CD4-positive, alpha-beta T cell treated with Interleukin-15 for 1 hour (primary cell): ENCODE data around the gene DGAT2.
"Not testable (repeated sequence)": the region's sequence is repeated elsewhere in the genome, so short reads cannot be mapped to it uniquely, and the experiment has no call there.

Experiments used
- DNase-seq: peaks from one replicate; pipeline ENCODE4 v3.0.0-alpha.2; 2020

The DGAT2 gene

GRCh38 chr11:75768112-75768908 lies at the start of gene DGAT2:
Gene DGAT2, plus strand, starts transcription at chr11:75768778. Its CDS starts 214 bp downstream, at chr11:75768992.
- peak; percentile 74 for DNase-seq

- no peak for DNase-seq
Measured at GRCh38 chr11:75719340-75720239, 49.0 kb upstream of the DGAT2 start.

- no peak for DNase-seq
Measured at GRCh38 chr11:75720639-75721038, 47.9 kb upstream of the DGAT2 start.

DNA sequence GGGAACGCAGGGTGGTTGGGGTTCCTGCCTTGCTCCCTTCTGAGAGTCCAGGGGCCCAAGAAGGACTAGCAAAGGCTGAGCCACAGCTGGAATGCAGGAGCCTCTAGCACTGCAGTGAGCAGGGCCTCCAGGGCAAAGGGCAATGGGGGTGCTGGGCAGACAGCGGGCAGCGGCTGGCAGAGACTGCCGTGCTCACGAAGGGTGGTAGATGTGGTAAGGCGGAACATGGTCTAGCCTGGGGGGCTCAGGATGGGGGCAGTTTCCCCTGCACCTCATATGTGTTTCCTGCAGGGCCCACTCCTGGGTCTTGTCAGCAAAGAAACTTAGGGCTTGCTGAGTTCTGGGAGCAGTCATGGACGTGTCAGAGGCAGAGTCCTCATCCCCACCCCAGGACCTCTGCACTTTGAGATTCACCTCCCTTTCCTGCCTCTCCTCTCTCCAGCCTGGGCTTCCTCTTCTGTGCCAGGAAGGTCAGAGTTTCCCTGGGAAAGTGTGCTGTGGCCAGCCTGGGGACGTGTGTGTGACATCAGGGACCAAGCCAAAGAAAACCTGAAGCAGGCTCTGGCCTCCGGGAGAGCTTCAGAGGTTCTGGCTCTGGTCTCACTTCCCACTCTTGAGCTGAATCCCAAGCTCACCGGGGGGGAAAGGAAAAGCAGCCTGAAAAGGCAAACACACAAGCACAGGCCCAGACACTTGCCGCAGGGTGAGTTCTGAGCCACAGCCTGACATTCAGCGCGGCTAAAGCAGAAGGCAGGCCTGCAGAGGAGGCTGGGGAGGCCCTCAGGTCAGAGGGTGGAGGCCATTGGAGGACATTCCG lies 46.5 kb upstream of the DGAT2 start:
- no peak for DNase-seq

DNA sequence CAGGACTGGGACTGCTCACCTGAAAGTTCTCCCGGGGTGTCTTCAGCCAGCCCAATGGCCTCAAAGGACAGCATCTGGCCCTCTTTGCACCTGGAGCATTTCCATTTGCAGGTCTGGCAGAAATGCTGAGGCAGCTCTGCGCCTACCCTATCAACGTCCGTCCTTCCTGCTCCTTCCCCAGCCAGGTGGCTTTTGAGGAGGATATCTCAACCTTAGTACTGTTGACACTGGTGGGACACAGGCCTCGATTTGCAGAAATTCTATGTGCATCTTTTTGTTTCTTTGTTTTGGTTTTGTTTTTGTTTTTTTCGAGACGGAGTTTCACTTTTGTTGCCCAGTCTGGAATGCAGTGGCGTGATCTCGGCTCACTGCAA lies 45.9 kb upstream of the DGAT2 start:
- DNase-seq: no peak

- no peak for DNase-seq
Measured at GRCh38 chr11:75725547-75726320, 42.8 kb upstream of the DGAT2 start.

GRCh38 chr11:75728992-75729391 lies 39.6 kb upstream of the DGAT2 start:
- DNase-seq: no peak

DNA sequence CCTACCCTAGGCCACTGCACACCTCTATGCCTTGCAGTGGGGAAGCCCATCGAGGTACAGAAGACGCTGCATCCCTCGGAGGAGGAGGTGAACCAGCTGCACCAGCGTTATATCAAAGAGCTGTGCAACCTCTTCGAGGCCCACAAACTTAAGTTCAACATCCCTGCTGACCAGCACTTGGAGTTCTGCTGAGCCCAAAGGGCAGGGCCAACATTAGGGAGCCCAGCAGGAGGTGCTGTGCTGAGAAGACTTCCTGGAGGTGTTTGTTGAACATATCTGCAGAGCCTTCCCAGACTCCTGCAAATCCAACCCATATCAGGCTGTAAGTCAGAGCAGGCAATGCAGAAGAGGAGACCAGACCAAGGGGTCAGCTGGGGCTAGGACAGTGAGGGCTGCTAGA lies 37.5 kb upstream of the DGAT2 start:
- no peak for DNase-seq

GRCh38 chr11:75733071-75733430 lies 35.5 kb upstream of the DGAT2 start:
- DNase-seq: no peak

GRCh38 chr11:75733431-75734107 lies 35.0 kb upstream of the DGAT2 start:
- DNase-seq: no peak

- no peak for DNase-seq
Measured at GRCh38 chr11:75734491-75735180, 33.9 kb upstream of the DGAT2 start.

GRCh38 chr11:75735181-75735845 lies 33.3 kb upstream of the DGAT2 start:
- no peak for DNase-seq

DNA sequence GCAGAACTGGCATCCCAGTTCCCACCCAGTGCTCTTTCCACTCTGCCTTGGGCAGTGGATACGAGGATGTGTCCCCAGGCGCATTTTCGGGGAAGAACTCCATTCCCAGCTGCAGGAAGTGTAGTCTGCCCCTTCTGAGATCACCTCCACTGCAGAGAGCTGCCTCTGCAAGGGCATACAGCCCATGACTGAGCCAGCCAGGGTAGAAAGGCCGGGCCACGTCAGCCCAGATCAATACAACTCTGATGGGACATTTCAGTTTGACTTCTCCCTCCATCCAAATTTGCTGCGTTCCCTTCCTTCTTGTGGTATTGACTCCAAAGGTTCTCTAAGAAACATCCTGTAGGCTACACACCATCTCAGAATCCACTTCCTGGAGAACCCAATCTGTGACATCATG lies 31.3 kb upstream of the DGAT2 start:
- DNase-seq: no peak

DNA sequence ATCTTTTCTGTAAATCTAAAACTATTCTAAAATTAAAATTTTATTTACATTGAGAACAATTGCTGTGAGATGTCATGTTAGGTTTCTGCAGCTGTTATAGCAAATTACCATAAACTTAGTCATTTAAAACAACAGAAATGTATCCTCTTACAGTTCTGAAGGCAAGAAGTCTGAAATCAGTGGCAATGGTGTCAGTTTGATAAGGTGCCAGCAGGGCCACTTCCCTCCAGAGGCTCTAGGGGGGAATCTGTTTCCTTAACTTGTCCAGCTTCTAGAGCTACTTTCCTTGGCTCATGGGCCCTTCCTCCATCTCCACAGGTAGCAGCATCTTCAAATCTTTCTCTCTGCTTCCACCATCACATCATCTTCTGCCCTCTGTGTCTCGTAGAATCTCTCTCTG lies 27.9 kb upstream of the DGAT2 start:
- DNase-seq: no peak

DNA sequence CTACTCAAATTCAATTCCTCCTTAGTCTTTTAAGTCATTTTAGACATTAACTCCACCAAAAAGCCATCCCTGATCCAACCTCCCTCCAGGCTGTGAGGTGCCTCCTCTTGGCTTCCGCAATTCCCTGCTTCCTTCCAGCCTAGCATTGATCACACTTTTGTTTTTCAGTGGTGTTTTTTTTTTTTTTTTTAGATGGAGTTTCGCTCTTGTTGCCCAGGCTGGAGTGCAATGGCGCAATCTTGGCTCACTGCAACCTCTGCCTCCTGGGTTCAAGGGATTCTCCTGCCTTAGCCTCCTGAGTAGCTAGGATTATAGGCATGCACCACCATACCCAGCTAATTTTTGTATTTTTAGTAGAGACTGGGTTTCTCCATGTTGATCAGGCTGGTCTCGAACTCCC lies 25.4 kb upstream of the DGAT2 start:
- not testable (repeated sequence) for DNase-seq

DNA sequence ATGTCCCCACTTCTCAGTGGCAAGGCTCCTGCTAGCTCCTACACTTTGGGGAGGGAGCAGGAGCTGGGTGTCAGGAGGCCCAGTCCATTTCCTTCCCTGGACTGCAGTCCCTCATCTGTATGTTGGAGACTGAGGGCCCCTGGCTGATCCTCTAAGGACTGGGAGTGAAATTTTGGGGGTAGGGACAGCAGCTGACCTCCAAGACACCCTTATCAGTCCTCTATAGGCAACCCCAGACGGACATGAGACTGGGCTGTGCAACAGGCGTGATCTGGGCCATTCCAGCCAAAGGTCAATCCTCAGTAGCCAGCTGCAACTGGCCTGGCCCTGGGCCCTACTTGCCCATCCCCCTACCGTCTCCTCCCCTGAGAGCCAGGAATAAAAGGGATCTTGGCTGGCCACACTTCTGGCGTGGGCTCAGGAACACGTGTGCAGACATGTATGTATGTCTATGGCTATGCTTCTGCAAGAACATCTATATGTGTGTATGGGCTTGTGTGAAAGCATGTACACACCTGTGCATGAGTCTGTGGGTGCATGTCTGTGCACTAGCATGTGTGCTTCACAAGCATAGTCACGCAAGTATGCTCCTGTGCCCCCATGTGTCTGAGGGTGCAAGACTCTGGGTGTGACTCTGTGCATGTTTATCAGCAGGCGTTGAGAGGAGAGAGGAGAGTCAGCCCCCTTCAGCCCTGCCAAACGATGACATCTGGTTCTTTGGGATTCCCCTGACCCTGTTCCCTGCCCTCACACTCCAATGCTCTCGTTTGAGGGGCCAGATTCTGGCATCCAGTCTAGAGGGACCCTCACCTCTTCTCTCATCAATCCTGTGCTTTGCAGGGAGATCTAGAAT lies 24.6 kb upstream of the DGAT2 start:
- no peak for DNase-seq

DNA sequence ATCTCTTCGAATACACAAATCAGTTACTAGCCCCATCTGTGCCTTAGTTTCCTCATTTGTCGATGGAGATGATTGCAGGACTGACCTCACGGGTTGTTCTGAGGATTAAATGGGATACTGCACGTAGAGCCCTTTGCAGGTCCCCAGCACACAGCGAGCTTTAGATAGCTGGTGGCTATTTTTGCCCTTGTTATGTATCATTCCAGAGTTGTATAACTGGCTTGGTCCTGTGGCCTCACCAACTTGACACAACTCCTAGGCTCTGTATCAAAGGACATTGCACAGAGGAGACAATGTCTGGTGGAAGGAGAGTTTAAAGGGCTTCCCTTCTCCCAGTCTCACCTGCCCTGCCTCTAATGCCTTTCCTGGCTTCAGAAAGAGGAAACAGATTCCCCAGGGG lies 22.8 kb upstream of the DGAT2 start:
- no peak for DNase-seq

- not testable (repeated sequence) for DNase-seq
Measured at GRCh38 chr11:75748729-75749273, 19.8 kb upstream of the DGAT2 start.

- not testable (repeated sequence) for DNase-seq
Measured at GRCh38 chr11:75754933-75755332, 13.6 kb upstream of the DGAT2 start.
